DOHH2 (cell line): Measurements from ENCODE around the gene TAF10.
A peak's percentile ranks its signal among the peaks of the same experiment; 100 is the strongest.

Experiments used
- H3F3A ChIP-seq: fragments of 200-600 bp; sonication (generic), shearing (Covaris generic); 2 replicates; pipeline ENCODE4 v1.6.0; 2016; ENCODE audit warnings: antibody characterized with exemption, mild to moderate bottlenecking; ENCODE audit not compliant: control insufficient read depth, insufficient read depth
- H3K27ac ChIP-seq: fragments of 200-600 bp; sonication (generic); 2 replicates; pipeline ENCODE4 v1.5.1; 2014; ENCODE audit warnings: low read depth, mild to moderate bottlenecking, low read length, moderate library complexity
- H3K27me3 ChIP-seq: fragments of 200-600 bp; sonication (generic); 2 replicates; pipeline ENCODE4 v1.6.1; 2014; ENCODE audit warnings: mild to moderate bottlenecking, low read length, mixed read lengths; ENCODE audit not compliant: control insufficient read depth
- H3K36me3 ChIP-seq: fragments of 200-600 bp; sonication (generic); 2 replicates; pipeline ENCODE4 v1.6.1; 2014; ENCODE audit warnings: mild to moderate bottlenecking, low read length, moderate library complexity, mixed read lengths; ENCODE audit not compliant: control insufficient read depth
- H3K4me1 ChIP-seq: fragments of 200-600 bp; sonication (generic); 2 replicates; pipeline ENCODE4 v1.6.1; 2014; ENCODE audit warnings: mild to moderate bottlenecking, low read length, mixed read lengths; ENCODE audit not compliant: control insufficient read depth
- H3K4me2 ChIP-seq: fragments of 200-600 bp; sonication (generic); 2 replicates; pipeline ENCODE4 v1.6.0; 2014; ENCODE audit warnings: mild to moderate bottlenecking, low read length, moderate library complexity
- H3K4me3 ChIP-seq: fragments of 200-600 bp; sonication (generic); 2 replicates; pipeline ENCODE4 v1.5.1; 2014; ENCODE audit warnings: mild to moderate bottlenecking, low read length, mixed read lengths
- H3K79me2 ChIP-seq: fragments of 200-600 bp; sonication (generic); 2 replicates; pipeline ENCODE4 v1.6.1; 2014; ENCODE audit warnings: mild to moderate bottlenecking, low read length, mixed read lengths; ENCODE audit not compliant: control insufficient read depth
- H3K9me2 ChIP-seq: fragments of 200-600 bp; sonication (generic); replicated peaks from 2 replicates; pipeline ENCODE4 v1.6.1; 2014; ENCODE audit warnings: mild to moderate bottlenecking, low read length, mixed read lengths; ENCODE audit not compliant: control insufficient read depth
- H3K9me3 ChIP-seq: fragments of 200-600 bp; sonication (generic); 2 replicates; pipeline ENCODE4 v1.6.1; 2014; ENCODE audit warnings: antibody characterized with exemption, low read length, mixed read lengths; ENCODE audit not compliant: control insufficient read depth, insufficient read depth
- H4K20me1 ChIP-seq: fragments of 200-600 bp; sonication (generic); 2 replicates; pipeline ENCODE4 v1.6.0; 2014; ENCODE audit warnings: low read depth, mild to moderate bottlenecking, antibody characterized with exemption, low read length, moderate library complexity; ENCODE audit not compliant: control insufficient read depth, insufficient read depth
- CTCF ChIP-seq: fragments of 200-600 bp; sonication (generic); IDR thresholded peaks from one replicate; pipeline ENCODE4 v1.5.1; 2014; ENCODE audit warnings: antibody characterized with exemption, mild to moderate bottlenecking, low read depth, low read length; ENCODE audit not compliant: poor library complexity, severe bottlenecking
- EZH2phosphoT487 ChIP-seq: fragments of 200-600 bp; sonication (generic); IDR thresholded peaks from 2 replicates; pipeline ENCODE4 v1.6.1; 2017; ENCODE audit warnings: borderline replicate concordance, mild to moderate bottlenecking, antibody characterized with exemption, low read length, moderate library complexity, mixed read lengths

TAF10 gene

GRCh38 chr11:6604081-6604626 is 7.9 kb downstream of the TAF10 start:
- peaks cover 75% of the 10 kb centered on the region for H3K36me3 ChIP-seq

GRCh38 chr11:6603287-6604080 is 8.5 kb downstream of the TAF10 start, which contains the start of the genes ILK and RRP8:
TSS of gene ILK (plus strand) at chr11:6603774. CDS start at chr11:6604272, 498 bp downstream.
TSS of gene RRP8 (minus strand) at chr11:6603616. CDS start at chr11:6603502, 114 bp downstream.
- peak within 1 kb of the TSS; percentile 95 for H3K4me3 ChIP-seq
- H4K20me1 ChIP-seq = peaks cover 14% of the 10 kb centered on the region
- no peaks in the 10 kb centered on the region for H3K27me3 ChIP-seq
- peaks cover 75% of the 10 kb centered on the region for H3K36me3 ChIP-seq
- peaks cover 49% of the 10 kb centered on the region for H3K4me1 ChIP-seq
- no peaks in the 10 kb centered on the region for H3K9me2 ChIP-seq
- H3K27ac ChIP-seq = peak within 1 kb of the TSS; percentile 47
- peaks cover 12% of the 10 kb centered on the region; the same call in 1 of the 2 replicates for H3F3A ChIP-seq
- H3K4me2 ChIP-seq = peak within 1 kb of the TSS; percentile 89
- no peaks in the 10 kb centered on the region for H3K9me3 ChIP-seq
- TF ChIP-seq CTCF (peak; percentile 27), EZH2phosphoT487 (no peak)
- H3K79me2 ChIP-seq = peaks cover 91% of the 10 kb centered on the region

More at GRCh38 chr11:6604081-6604626, 7.9 kb downstream of the TAF10 start:
- Histone ChIP-seq H4K20me1 (peaks cover 11% of the 10 kb centered on the region), H3K4me3 (peak overlapping the region; percentile 95), H3F3A (peaks cover 12% of the 10 kb centered on the region; the same call in 1 of the 2 replicates), H3K27me3 (no peaks in the 10 kb centered on the region), H3K4me2 (peak overlapping the region; percentile 89), H3K9me3 (no peaks in the 10 kb centered on the region), H3K4me1 (peaks cover 49% of the 10 kb centered on the region), H3K9me2 (no peaks in the 10 kb centered on the region), H3K27ac (peak overlapping the region; percentile 47), H3K79me2 (peaks cover 84% of the 10 kb centered on the region)
- TF ChIP-seq EZH2phosphoT487 (no peak), CTCF (peak; percentile 16)

- Histone ChIP-seq H3K27ac (peak overlapping the region; percentile 47), H3F3A (peaks cover 10% of the 10 kb centered on the region; the same call in 1 of the 2 replicates), H3K36me3 (peaks cover 71% of the 10 kb centered on the region), H3K27me3 (no peaks in the 10 kb centered on the region), H3K4me2 (peak overlapping the region; percentile 89), H3K4me3 (peak overlapping the region; percentile 95), H3K9me2 (no peaks in the 10 kb centered on the region), H3K9me3 (no peaks in the 10 kb centered on the region), H3K79me2 (peaks cover 92% of the 10 kb centered on the region), H3K4me1 (peaks cover 41% of the 10 kb centered on the region), H4K20me1 (peaks cover 14% of the 10 kb centered on the region)
- TF ChIP-seq CTCF (no peak), EZH2phosphoT487 (no peak)
These were observed 9.7 kb downstream of the TAF10 start for GRCh38 chr11:6602096-6602940.
